OCI-LY7 (cell line): Measurements from ENCODE around the gene KRI1.
A peak's percentile ranks its signal among the peaks of the same experiment; 100 is the strongest.

ENCODE experiments used
- EZH2phosphoT487 ChIP-seq: fragments of 200-600 bp; sonication (generic); IDR thresholded peaks from 2 replicates; pipeline ENCODE4 v1.6.1; 2018; ENCODE audit warnings: low read depth, borderline replicate concordance, mild to moderate bottlenecking, mixed run types, antibody characterized with exemption, low read length, moderate library complexity, mixed read lengths
- TF ChIP-seq, protein P1 (sequence below): fragments of 200-600 bp; sonication (generic); conservative IDR thresholded peaks from 2 replicates; pipeline ENCODE4 v1.5.1; 2014; ENCODE audit warnings: mild to moderate bottlenecking, antibody characterized with exemption, low read length, moderate library complexity, mixed read lengths

- TF ChIP-seq, protein P1, sequence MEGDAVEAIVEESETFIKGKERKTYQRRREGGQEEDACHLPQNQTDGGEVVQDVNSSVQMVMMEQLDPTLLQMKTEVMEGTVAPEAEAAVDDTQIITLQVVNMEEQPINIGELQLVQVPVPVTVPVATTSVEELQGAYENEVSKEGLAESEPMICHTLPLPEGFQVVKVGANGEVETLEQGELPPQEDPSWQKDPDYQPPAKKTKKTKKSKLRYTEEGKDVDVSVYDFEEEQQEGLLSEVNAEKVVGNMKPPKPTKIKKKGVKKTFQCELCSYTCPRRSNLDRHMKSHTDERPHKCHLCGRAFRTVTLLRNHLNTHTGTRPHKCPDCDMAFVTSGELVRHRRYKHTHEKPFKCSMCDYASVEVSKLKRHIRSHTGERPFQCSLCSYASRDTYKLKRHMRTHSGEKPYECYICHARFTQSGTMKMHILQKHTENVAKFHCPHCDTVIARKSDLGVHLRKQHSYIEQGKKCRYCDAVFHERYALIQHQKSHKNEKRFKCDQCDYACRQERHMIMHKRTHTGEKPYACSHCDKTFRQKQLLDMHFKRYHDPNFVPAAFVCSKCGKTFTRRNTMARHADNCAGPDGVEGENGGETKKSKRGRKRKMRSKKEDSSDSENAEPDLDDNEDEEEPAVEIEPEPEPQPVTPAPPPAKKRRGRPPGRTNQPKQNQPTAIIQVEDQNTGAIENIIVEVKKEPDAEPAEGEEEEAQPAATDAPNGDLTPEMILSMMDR: peak; percentile 100
- no peak for TF ChIP-seq EZH2phosphoT487
Measured at GRCh38 chr19:10580979-10581631, 15.3 kb upstream of the KRI1 start.
